NT2/D1 (cell line): ENCODE data around the gene C5.

Experiments
- SUZ12 ChIP-seq: IDR thresholded peaks from 2 replicates; pipeline ENCODE4 v1.6.1; 2011; ENCODE audit not compliant: insufficient read length, insufficient read depth; ENCODE audit errors: extremely low read depth
- YY1 ChIP-seq: IDR thresholded peaks from 2 replicates; pipeline ENCODE4 v1.6.1; 2011; ENCODE audit not compliant: insufficient read length, insufficient read depth
- ZNF274 ChIP-seq: IDR thresholded peaks from 2 replicates; pipeline ENCODE4 v1.6.1; 2011; ENCODE audit warnings: mild to moderate bottlenecking, low read depth, low read length

- TF ChIP-seq YY1 (no peak), SUZ12 (no peak), ZNF274 (no peak)
These were observed 36.2 kb downstream of the C5 start for GRCh38 chr9:121013911-121014310.
